WERI-Rb-1 (cell line): ENCODE measurements around the gene VWA1.
"Not testable (repeated sequence)": the region's sequence is repeated elsewhere in the genome, so short reads cannot be mapped to it uniquely, and the experiment has no call there.

Experiments
- DNase-seq: peaks from one replicate; pipeline ENCODE4 v3.0.0-alpha.2; 2020
- H3K27ac ChIP-seq: fragments of 250-450 bp; sonication (Bioruptor Pico); 2 replicates; pipeline ENCODE4 v1.5.1; 2020; ENCODE audit warnings: mild to moderate bottlenecking, moderate library complexity
- H3K27me3 ChIP-seq: fragments of 250-450 bp; sonication (Bioruptor Pico); 2 replicates; pipeline ENCODE4 v1.5.1; 2021; ENCODE audit warnings: mild to moderate bottlenecking, low read depth, moderate library complexity; ENCODE audit not compliant: insufficient read depth, severe bottlenecking
- H3K36me3 ChIP-seq: fragments of 250-450 bp; sonication (Bioruptor Pico); 2 replicates; pipeline ENCODE4 v1.5.1; 2020; ENCODE audit warnings: mild to moderate bottlenecking, moderate library complexity
- H3K4me3 ChIP-seq: 2 replicates; pipeline ENCODE4 v1.5.1; 2011; ENCODE audit warnings: low read depth, mild to moderate bottlenecking, control low read depth, low read length
- H3K9me3 ChIP-seq: fragments of 250-450 bp; sonication (Bioruptor Pico); 2 replicates; pipeline ENCODE4 v1.5.1; 2021; ENCODE audit warnings: mild to moderate bottlenecking, moderate library complexity; ENCODE audit not compliant: severe bottlenecking
- CTCF ChIP-seq: IDR thresholded peaks from 2 replicates; pipeline ENCODE4 v1.5.1; 2011; ENCODE audit warnings: low read depth, mild to moderate bottlenecking, control low read depth, inconsistent platforms, low read length

VWA1 gene

GRCh38 chr1:1407636-1408318, 27.7 kb upstream of the VWA1 start:
- Histone ChIP-seq H3K27me3 (no peaks in the 10 kb centered on the region), H3K4me3 (peak overlapping the region; percentile 89), H3K9me3 (no peaks in the 10 kb centered on the region), H3K27ac (peak overlapping the region; percentile 94), H3K36me3 (peaks cover 38% of the 10 kb centered on the region)
- no peak for TF ChIP-seq CTCF
- DNase-seq, result peak; percentile 46

- DNase-seq, H3K4me3 ChIP-seq, H3K9me3 ChIP-seq, H3K27me3 ChIP-seq: not testable (repeated sequence)
- H3K36me3 ChIP-seq, result peaks cover 17% of the 10 kb centered on the region
- peak overlapping the region; percentile 52 for H3K27ac ChIP-seq
Observed at GRCh38 chr1:1410238-1410637, 25.3 kb upstream of the VWA1 start.

GRCh38 chr1:1411626-1412025, 23.9 kb upstream of the VWA1 start:
- DNase-seq, result no peak
- peaks cover 3% of the 10 kb centered on the region for H3K9me3 ChIP-seq
- no peak for TF ChIP-seq CTCF
- peaks cover 6% of the 10 kb centered on the region for H3K36me3 ChIP-seq
- no peak overlapping the region for H3K4me3 ChIP-seq
- H3K27ac ChIP-seq, result no peak overlapping the region
- H3K27me3 ChIP-seq, result no peaks in the 10 kb centered on the region

GRCh38 chr1:1412311-1412902, 23.1 kb upstream of the VWA1 start:
- not testable (repeated sequence) for H3K27me3 ChIP-seq, H3K27ac ChIP-seq, H3K4me3 ChIP-seq, H3K9me3 ChIP-seq, H3K36me3 ChIP-seq, DNase-seq

GRCh38 chr1:1415751-1416150, 19.7 kb upstream of the VWA1 start:
- no peak for TF ChIP-seq CTCF
- Histone ChIP-seq H3K27ac (no peak overlapping the region), H3K9me3 (peaks cover 3% of the 10 kb centered on the region), H3K4me3 (no peak overlapping the region), H3K36me3 (no peaks in the 10 kb centered on the region), H3K27me3 (no peaks in the 10 kb centered on the region)
- DNase-seq, result no peak

GRCh38 chr1:1417396-1417795, 18.1 kb upstream of the VWA1 start:
- not testable (repeated sequence) for H3K36me3 ChIP-seq, H3K27me3 ChIP-seq, H3K4me3 ChIP-seq, H3K27ac ChIP-seq, H3K9me3 ChIP-seq
- peak; percentile 54 for DNase-seq

GRCh38 chr1:1417825-1418463, 17.5 kb upstream of the VWA1 start:
- H3K4me3 ChIP-seq, H3K36me3 ChIP-seq, H3K27ac ChIP-seq, DNase-seq, H3K9me3 ChIP-seq, H3K27me3 ChIP-seq: not testable (repeated sequence)
